Measurements from ENCODE around the gene TBC1D5.

GRCh38 chr3:17742880-17743657, 638 bp upstream of the TBC1D5 start:
- TF ChIP-seq POLR2AphosphoS5 (IDR thresholded peaks at IDR 0.05; ENCODE audit: insufficient read depth in 1 of 2, low read depth in 1 of 2) (no peak), CTCF (IDR thresholded peaks at IDR 0.05) (no peak), POLR2A (IDR thresholded peaks at IDR 0.05) (peak in 1 of 2 donors; percentile 24)

All from vagina (tissue), 2 donors.